GM12873 (cell line): ENCODE results near the gene SLC39A11.

Source experiments
- CTCF ChIP-seq: IDR thresholded peaks from 2 replicates; pipeline ENCODE4 v1.5.1; 2012; ENCODE audit warnings: low read depth, mild to moderate bottlenecking, moderate library complexity, low read length, control low read depth; ENCODE audit not compliant: insufficient read depth; ENCODE audit errors: missing control alignments

Gene SLC39A11

DNA sequence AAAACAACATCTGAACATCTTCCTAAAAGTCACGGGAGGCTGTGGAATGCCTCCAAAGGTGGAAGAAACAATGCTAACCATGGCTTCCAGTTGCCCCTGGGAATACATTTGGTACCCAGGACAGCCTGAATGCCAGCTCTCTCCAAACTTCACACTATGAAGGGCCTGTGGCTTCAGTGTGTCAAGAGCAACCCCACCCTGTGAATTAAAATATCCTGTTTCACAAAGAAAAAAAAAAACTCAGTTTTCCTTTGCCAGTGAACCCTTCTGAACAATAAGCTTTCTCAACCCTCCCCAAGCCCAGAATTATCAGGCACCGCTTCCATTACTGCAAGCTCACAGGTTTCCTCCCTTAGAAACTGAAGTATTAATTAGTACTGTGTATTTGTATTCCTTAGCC, 69.8 kb downstream of the SLC39A11 start:
- no peak for TF ChIP-seq CTCF

DNA sequence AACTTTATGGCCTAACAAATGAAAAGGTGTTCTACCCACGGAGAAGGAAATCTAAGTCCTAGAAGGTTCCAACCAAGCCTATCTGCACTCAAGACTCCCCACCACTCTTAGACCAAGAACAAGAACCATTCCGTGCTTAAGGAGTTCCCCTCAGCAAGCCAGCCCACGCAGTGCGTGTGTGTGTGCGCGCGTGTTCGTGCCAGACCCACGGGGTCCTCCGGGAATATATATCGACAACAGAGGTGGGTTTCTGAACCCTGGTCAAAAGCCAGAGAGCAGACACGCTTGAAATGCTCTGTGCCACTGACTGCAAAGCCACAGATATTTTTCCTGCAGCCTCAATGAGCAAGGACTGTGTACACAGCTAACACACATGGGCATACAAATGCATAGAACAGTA, 70.7 kb downstream of the SLC39A11 start:
- TF ChIP-seq CTCF: no peak

DNA sequence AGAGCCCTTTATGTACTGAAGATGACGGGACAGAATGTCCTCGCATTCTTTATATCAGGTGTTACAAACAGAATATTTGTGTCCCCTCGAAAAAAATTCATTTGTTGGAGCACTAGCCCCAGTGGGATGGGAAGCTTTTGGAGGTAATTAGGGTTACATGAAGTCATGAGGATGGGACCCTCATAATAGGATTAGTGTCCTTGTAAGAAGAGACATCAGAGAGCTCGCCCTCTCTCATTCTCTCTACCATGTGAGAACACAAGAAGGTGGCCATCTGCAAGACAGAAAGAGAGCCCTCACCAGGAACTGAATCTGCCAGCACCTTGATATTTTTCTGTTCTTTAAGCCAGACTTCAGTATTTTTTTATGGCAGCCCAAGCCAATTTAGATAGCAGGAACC, 72.4 kb downstream of the SLC39A11 start:
- no peak for TF ChIP-seq CTCF

DNA sequence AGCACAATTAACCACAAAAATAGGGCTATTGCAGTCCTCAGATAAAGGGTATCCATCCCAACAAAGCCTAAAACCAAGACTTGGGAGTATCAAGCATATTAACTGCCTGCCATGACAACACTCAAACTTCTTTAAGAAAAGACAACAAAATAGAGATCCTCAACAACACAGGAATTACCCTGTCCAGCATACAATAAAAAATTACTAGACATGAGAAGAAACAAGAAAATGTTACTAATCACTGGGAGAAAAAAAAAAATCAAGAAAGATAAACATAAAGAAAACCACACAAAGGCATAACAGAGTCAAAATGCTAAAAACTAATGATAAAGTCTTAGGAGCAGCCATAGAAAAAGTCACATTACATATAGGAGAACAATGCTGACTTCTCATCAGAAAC, 73.9 kb downstream of the SLC39A11 start:
- TF ChIP-seq CTCF: no peak

- TF ChIP-seq CTCF: no peak
Measured at GRCh38 chr17:73017658-73018057, 74.8 kb downstream of the SLC39A11 start.

DNA sequence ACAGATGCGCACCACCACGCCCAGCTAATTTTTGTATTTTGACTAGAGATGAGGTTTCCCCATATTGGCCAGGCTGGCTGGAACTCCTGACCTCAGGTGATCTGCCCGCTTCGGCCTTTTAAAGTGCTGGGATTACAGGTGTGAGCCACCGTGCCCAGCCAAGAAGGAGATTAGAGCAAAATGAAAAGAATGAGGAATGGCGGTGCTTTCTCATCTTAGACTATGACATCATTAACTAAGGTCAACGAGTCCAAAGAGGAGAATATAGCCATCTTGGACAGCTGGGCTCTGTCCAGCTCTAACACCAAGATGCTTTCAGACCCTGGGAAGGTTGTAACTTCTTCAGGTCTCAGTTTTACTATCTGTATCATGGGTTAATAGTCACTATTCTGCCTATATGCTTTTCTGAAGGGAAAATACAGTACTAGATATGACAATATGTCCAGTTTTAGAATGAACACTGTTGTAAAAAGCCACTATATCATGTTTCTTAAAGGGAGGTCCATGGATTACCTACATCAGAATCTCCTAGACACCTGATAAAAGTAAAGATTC, 76.7 kb downstream of the SLC39A11 start:
- TF ChIP-seq CTCF: no peak

DNA sequence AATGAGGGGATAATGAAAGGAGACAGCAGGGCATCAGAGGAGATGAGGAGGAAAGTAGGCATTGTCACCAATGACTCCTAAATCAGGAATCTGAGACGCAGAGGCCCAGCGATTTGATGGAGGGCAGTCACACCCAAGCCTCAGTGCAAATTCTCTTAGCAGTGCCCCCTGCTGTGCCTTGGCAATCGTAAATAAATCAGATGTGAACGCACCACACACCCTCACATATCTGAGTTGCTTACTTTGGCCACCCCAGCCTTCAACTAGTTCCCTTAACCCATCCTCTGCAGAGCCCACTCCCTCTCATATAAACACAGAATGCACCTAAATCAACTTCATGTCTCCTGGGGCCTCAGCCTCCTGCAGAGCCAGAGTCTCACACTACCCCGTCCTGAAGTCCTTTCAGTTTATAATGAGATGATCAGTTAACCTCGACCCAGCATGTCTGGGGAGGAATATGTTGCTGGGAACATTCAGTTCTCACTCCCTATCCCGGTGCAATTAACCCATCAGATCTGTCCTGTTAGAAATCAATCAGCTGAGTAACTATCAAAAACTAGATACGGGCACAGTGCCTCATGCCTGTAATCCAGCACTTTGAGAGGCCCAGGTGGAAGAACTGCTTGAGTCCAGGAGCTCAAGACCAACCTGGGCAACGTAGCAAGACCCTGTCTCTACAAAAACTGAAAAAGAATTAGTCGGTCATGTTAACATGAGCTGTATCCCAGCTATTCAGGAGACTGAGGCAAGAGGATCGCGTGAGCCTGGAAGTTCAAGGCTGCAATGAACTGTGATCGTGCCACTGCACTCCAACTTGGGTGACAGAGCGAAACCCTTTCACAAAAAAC, 78.4 kb downstream of the SLC39A11 start:
- TF ChIP-seq CTCF: no peak
